Measurements from ENCODE around the gene TMEM35A. TPM values are rescaled to one million over a fixed set of nuclear protein-coding genes. Genes with fewer than 3 reads are reported as not detected.
"Not testable (repeated sequence)": the region's sequence is repeated elsewhere in the genome, so short reads cannot be mapped to it uniquely, and the experiment has no call there.

Gene TMEM35A
- total RNA-seq, 2 donors from 2014 or later: 0.96 to 3.9 TPM

- peak within 1 kb of the TSS; percentile 85 for H3K27ac ChIP-seq
- H3K27me3 ChIP-seq: no peaks in the 10 kb centered on the region
- peak within 1 kb of the TSS; percentile 38 for H3K4me3 ChIP-seq
- no peaks in the 10 kb centered on the region for H3K36me3 ChIP-seq
- TF ChIP-seq CTCF (IDR thresholded peaks at IDR 0.05): no peak
- no peaks in the 10 kb centered on the region for H3K9me3 ChIP-seq
- intact Hi-C loops (cut with DNase I): no loop called here
- DNase-seq: peak; percentile 91
- H3K9ac ChIP-seq (ENCODE audit: low read depth in 2 of 2, low read length in 2 of 2): peak within 1 kb of the TSS; percentile 63 to 70
- H3K4me1 ChIP-seq: no peaks in the 10 kb centered on the region
These were observed 27.0 kb upstream of the TMEM35A start, which contains the start of gene TRMT2B for GRCh38 chrX:101051549-101052302. TSS of gene TRMT2B (minus strand) at chrX:101052111. CDS start at chrX:101042289, 9,822 bp downstream.

- H3K4me3 ChIP-seq; intact Hi-C loops (cut with DNase I); H3K27me3 ChIP-seq; H3K9ac ChIP-seq (ENCODE audit: low read depth in 2 of 2, low read length in 2 of 2); H3K36me3 ChIP-seq; DNase-seq; H3K4me1 ChIP-seq; H3K9me3 ChIP-seq; H3K27ac ChIP-seq: not testable (repeated sequence)
These were observed 22.1 kb upstream of the TMEM35A start for GRCh38 chrX:101056551-101056950.

- Histone ChIP-seq H3K36me3 (no peaks in the 10 kb centered on the region), H3K9ac (ENCODE audit: low read depth in 2 of 2, low read length in 2 of 2) (no peak overlapping the region), H3K27ac (no peak overlapping the region), H3K9me3 (no peaks in the 10 kb centered on the region), H3K27me3 (no peaks in the 10 kb centered on the region), H3K4me3 (no peak overlapping the region), H3K4me1 (no peaks in the 10 kb centered on the region)
- DNase-seq: no peak
- intact Hi-C loops (cut with DNase I): no loop called here
- TF ChIP-seq CTCF (IDR thresholded peaks at IDR 0.05): no peak
These were observed 21.5 kb upstream of the TMEM35A start for GRCh38 chrX:101057093-101057714.

GRCh38 chrX:101062176-101062575 is 16.5 kb upstream of the TMEM35A start:
- intact Hi-C loops (cut with DNase I): no loop called here
- no peaks in the 10 kb centered on the region for H3K36me3 ChIP-seq
- H3K4me3 ChIP-seq: no peak overlapping the region
- no peak for DNase-seq
- no peaks in the 10 kb centered on the region for H3K9me3 ChIP-seq
- H3K4me1 ChIP-seq: no peaks in the 10 kb centered on the region
- no peak overlapping the region for H3K9ac ChIP-seq (ENCODE audit: low read depth in 2 of 2, low read length in 2 of 2)
- no peak for TF ChIP-seq CTCF (IDR thresholded peaks at IDR 0.05)
- H3K27ac ChIP-seq: no peak overlapping the region
- no peaks in the 10 kb centered on the region for H3K27me3 ChIP-seq

- H3K4me1 ChIP-seq: no peaks in the 10 kb centered on the region
- H3K27ac ChIP-seq: no peak overlapping the region
- H3K9ac ChIP-seq (ENCODE audit: low read depth in 2 of 2, low read length in 2 of 2): no peak overlapping the region
- H3K36me3 ChIP-seq: no peaks in the 10 kb centered on the region
- H3K4me3 ChIP-seq: no peak overlapping the region
- H3K9me3 ChIP-seq: no peaks in the 10 kb centered on the region
- TF ChIP-seq CTCF (IDR thresholded peaks at IDR 0.05): no peak
- no peaks in the 10 kb centered on the region for H3K27me3 ChIP-seq
- intact Hi-C loops (cut with DNase I): no loop called here
- DNase-seq: no peak
These were observed 7.1 kb upstream of the TMEM35A start for GRCh38 chrX:101071582-101071981.

GRCh38 chrX:101079736-101080270 is 1.1 kb downstream of the TMEM35A start:
- DNase-seq: no peak
- Histone ChIP-seq H3K9me3 (no peaks in the 10 kb centered on the region), H3K27ac (no peak overlapping the region), H3K36me3 (no peaks in the 10 kb centered on the region), H3K4me3 (peak overlapping the region; percentile 34), H3K4me1 (no peaks in the 10 kb centered on the region), H3K9ac (ENCODE audit: low read depth in 2 of 2, low read length in 2 of 2) (no peak overlapping the region), H3K27me3 (no peaks in the 10 kb centered on the region)
- no peak for TF ChIP-seq CTCF (IDR thresholded peaks at IDR 0.05)
- intact Hi-C loops (cut with DNase I): no loop called here

Data from colonic mucosa (tissue), 4 donors.